ENCODE measurements around the gene CAPG.
"Not testable (repeated sequence)": the region's sequence is repeated elsewhere in the genome, so short reads cannot be mapped to it uniquely, and the experiment has no call there.

Gene CAPG

DNA sequence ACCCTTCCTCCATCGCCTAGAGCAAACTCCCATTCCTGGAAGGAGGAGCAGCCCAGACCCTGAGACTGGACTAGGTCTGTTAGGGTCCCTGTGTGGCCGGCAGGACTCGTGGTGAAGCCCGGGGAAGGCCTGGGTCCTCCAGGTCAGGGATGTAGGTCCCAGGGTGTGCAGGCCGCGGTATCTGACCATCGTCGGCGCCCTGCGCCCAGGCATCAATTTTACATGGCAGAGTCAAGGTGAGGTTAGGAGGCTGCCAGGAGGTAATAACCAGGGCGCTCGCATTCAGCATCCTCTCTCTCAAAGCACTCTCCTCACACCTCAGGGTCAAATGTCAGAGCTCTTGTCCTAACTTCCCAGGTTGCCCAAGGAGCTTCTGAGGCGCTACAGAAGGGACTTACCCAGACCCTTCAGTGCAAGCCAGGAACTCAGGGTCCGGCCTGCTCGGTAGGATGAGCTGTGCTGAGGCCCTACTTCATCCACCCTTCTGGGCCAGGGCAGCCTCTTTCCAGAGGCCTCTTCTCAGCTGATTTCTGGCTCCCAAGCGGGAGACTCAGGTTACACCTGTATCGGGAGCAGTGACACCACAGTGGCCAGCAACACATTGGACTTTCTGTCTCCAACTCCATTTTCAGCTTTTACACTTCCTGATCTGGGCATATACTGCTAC lies 9.0 kb upstream of the CAPG start:
- DNase-seq: no peak

DNA sequence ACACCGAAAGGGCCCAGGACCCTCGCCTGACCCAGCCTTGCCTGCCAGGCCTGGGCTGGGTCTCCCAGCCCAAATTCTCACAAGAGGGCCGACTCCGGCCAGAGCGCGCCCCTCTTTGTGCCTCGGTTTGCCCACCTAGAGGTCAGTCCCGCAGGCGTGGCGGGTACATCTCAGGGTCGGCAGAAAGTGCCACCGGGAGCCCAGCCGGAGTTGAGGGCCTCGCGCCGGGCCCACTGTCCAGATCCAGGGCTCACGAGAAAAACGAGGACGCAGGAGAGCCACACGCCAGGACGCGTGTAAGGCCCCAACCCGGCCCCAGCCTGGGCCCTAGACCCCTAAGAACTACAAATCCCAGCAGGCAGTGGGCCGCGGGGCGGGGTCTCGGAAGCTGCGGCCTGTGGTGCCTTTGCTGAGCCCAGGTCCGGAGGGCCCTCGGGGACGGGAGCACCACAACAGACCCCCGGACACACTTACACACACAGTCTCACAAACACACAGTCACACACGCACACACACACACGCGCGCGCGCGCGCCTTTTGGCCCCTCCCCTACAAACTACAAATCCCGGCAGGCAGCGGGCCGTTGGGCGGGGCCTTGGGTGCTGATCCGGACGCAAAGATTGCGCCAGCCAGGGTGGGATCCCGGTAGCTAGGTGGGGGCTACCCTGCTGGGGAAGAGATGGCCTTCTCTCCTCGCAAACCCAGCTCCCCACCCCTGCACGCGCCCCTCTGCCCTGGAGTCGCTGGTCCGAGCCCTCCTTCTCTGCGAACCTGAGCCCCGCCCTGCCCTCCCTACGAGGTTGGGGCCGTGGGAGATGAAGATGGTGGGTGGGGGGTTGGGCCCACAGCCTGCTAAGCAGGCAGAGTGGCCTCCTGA lies 8.2 kb upstream of the CAPG start, which contains the start of gene SH2D6:
TSS of gene SH2D6 (plus strand) at position 583 of the 877 bp plus-strand sequence. CDS start 10,752 bp downstream, outside the sequence.
- DNase-seq: peak; percentile 66

DNA sequence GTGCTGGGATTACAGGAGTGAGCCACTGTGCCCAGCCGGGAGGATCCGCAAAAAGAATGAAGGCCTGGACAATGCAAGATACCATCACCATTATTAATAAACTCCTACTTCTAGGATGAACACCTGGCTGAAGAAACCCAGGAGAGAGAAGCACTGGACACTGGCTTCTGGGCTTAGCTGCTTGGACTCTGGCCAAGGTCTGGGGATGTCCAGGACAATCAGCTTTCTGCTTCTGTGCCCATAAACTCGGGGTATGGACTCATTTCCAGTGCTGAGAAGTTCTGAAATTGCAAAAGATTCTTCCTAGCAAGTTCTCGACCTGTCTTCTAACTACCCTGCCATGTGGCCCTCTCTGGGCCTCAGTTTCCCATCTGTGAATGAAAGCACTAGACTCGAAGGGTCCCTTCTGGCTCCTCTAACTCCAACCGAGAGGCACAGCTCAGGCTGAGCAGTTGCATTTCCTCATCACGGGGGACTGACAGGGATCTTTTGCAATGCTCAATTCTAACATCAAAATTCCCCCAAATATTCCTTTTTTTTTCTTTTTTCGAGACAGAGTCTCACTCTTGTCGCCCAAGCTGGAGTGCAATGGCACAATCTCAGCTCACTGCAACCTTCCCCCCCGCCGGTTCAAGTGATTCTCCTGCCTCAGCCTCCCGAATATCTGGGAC lies 5.9 kb upstream of the CAPG start:
- DNase-seq: no peak

DNA sequence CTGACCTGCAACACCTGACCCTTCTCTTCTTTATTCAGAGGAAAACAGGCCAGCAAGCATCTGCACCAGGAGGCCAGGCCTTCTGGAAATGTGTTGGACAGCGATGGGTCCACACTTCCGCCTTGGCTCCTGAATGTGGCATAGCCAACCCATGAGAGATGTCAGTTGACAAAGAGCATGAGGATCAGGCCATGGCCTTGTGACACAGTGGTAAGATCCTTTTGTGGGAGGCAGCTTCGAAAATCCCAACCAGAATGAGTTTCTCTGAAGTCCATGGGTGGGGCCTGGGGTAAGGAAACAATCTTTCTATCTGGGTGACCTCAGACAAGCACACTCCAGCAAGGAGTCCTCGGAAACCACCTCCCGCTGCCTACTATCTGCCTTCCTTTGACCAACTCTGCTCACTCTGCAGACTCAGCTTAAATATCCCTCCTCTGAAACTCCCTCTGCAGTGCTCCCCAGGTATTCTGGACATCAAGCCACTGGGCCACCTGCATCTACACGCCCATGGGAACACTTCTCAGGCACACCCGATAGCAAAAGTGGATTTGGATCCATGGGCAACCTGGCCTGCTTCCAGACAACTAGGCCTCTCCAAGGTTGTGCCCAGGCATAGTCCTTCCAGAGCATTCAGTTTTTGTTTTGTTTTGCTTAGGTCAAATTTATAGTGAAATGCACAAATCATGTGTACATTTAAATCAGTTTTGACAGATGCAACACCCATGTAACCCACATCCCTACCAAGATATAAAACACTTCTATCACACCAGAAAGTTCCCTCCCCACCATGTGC lies 4.8 kb upstream of the CAPG start:
- no peak for DNase-seq

DNA sequence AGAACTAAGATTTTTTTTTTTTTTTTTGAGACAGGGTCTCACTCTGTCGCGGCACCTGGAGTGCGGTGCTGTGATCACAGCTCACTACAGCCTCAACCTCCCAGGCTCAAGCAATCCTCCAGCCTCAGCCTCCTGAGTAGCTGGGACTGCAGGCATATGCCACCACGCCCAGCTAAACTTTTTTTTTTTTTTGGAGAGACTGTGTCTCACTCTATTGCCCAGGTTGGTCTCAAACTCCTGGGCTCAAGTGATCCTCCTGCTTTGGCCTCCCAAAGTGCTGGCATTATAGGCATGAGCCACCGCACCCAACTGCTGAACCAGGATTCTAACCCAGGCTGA lies 4.2 kb upstream of the CAPG start:
- DNase-seq: not testable (repeated sequence)

DNA sequence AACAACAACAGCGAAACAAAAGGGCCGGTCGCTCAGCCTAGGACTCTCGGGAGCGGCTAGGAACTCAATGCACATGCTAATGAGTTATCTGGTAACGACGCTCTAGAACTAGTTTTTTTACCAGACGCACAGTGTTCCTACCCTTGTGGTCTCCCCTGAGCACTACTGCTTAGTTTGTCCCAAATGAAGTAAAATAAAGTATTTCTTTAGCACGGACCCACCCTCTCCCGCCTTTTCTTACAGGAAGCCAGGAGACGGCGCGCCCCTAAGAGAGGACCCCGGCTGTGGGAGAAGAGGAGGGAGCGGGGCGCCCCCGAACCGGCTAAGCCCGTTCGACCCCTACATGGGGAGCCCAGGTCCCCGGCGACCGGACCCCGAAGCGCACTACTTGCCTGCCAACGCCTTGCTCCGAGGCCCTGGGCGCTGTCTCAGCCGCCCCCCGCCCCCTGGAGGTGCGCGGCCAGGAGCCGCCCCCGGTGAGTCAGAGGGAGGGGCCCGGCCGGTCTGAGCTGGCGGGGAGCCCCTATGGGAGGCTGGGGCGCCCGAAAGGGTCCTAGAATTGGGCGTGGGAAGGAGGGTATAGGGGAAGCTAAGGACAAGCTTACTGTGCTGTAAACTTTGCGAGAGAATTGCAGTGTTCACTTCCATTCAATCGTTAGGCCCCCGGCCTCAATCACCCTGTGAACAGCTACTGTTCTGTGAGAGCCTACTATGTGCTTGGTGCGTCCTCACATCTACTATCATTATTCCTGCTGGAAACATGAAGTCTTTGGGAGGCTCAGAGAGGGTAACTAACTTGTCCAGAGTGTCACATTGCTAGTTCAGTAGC lies 3.6 kb upstream of the CAPG start:
- peak; percentile 16 for DNase-seq

DNA sequence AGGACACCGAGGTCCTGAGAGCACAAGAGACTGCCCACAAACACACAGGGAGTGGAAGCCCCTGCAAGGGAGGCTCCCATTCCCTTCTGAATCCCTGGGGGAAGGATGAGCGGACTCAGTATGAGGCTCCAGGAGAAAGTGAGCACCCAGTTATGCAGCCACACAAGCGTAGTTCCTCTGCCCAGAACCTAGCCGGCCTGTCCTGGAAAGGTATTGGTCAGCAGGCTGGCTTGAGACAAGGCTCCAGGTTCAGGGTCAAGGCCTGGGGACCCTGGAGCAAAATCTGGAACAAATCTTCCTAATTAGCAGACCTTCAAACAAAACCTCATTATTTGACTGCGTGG lies 1.2 kb upstream of the CAPG start:
- DNase-seq: no peak

DNA sequence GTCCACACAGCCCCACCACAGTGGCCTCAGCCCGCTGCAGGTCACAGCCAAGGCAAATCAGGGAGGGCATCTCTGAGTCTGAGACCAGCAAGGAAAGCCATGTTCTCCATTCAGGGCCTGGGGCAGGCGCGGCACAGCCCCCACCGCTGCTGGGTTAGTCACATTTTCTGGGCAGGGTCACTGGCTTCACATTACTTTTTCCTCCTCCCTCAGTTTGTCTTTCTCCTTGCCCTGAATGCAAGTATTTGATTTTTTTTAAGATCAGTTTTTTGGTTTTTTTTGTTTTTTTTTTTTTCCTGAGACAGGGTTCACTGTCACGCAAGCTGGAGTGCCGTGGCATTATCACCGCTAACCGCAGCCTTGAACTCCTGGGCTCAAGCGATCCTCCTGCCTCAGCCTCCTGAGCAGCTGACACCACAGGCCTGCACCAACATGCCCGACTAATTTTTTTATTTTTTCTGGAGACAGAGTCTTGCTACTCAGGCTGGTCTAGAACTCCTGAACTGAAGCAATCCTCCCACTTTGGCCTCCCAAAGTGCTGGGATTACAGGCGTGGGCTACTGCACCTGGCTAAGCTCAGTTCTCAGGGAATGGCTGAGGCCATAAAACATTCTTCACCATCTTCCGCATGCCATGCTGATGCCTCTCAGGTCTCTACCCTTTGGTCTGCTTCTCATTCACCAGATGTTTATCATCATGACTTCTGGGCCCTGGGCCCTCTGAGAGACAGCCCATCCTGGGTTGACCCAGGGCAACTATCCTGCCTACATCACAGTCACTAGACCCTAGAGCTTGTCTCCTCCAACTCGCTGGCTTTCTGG lies 628 bp upstream of the CAPG start:
- DNase-seq: no peak

DNA sequence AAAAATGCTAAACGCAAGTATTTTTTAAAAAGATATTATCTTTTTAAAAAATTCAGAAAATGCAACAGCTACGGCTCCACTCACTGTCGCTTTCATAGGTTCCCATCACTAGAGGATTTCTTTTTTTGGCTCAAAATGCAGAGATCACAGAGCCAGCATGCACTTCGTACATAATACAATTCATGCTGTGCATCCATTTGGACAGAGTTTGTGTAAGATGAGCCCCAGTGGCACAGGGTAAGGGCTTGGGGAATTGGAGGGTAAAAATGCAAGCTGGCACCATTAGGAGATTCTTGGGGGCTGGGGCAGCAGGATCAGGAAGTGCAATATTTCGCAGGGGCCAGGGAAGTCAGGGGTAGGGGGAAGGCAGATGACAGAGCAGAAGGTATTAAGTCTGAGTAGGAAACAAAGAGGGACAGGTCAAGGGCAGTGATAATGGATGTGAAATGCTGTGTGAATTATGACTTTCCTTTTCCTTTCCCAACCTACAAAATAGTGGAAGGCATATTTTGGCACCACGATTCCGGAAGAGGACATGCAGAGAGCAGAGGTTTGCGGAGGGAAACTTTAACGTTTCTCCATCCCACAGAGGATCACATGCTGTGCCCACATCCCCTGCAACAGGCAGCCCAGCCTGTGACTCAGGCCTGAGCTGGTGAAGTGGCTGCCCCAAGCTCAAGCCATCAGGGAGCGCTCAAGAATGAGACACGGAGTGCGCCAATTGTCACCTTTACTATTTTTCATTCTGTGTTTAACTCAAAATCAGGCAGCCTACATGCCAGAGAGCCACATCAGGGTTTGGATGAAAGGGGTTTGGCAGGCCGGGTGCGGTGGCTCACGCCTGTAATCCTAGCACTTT lies 4.7 kb downstream of the CAPG start:
- peak; percentile 16 for DNase-seq

DNA sequence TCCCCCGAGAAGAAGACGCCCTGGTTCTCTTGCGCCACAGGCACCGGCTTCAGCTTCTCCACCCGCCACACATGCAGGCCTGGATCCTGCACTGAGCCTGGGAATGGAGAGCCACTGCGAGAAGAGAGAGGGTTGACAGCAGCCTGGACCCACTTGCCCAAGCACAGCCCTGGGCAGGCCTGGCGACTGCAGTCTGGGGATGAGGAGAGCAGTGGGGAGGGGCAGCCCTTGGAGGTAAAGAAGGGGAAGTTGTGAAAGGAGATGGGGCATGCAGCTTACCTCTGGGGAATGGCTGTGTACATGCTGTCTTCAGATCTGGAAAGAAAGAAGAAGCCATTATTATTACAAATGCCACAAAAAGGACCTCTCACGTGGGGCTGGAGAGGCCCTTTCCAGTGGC lies 8.3 kb downstream of the CAPG start:
- no peak for DNase-seq

DNA sequence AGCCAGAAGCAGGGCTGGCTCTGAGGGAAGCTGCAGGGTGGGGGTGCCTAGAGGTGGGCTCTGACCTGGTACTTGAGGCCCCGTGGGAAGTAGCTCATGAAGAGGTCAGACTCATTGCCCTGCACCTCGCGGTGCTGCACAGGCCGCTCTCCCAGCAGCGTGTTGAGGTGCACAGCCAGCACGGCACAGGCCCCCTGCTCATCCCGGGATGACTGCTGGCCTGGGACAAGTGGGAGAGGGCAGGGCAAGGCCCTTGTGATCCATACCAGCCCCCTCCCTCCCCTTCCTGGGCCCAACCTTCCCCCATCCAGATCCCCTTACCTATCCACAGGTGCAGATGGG lies 8.7 kb downstream of the CAPG start:
- DNase-seq: no peak

DNA sequence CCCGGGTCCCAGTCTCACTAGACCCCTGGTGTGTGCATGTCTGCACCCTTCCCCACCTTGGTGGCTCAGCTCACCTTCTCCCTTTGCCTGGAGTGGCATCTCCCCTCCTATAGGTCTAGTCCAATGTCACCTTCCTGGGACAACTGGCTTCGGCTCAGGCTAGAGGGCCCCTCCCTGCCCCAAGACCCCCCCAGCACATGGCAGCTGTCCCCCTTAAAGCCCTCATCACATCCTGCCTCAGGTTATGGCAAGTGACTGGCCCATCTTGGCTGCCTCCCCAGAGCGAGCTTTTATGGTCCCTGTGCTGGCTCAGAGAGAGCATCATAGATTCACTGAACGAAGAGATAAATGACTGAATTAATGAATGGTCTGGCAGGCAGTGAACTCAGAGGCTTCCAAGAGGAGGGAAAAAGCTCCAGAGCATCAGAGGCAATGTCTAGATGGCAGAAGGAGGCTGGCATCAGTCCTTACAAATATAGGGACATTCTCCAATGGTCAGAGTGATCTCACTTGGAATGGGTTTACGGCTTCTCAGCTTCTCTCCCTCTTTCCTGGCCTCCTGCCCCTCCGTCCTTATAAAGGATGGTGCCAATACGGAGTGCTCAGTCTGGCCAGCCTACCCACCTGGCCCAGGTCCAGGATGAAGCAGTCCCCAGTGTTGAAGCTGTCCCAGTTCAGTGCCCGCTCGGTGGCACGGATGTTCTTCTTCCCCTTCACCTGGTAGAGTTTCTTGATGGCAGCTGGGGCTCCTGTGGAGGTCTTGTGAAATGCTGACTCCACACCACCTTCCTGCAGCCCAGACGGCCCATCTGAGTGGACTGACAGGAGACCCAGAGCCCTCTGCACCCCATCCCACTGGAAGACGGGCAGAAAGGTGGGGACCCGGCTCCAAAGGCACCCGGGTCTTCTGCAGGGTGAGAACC lies 9.4 kb downstream of the CAPG start:
- DNase-seq: no peak

DNA sequence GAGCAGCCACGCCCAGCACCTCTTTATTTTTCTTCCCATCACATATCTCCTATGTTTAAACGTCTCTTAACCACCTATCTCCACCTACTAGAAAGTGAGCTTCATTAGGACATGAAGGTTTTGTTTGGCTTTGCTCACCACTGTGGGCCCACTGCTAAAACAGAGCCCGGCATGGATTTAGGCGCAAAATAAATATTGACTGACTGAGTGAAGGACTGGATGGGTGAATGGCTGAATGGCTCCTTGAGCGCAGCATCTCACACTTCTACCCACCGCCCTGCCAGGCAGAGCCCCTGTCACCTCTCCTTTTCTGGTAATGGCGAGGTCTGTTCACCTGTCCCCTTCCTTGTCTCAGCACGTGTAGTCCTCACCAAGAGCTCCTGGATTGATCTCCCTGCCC lies 10.1 kb downstream of the CAPG start:
- DNase-seq: no peak

DNA sequence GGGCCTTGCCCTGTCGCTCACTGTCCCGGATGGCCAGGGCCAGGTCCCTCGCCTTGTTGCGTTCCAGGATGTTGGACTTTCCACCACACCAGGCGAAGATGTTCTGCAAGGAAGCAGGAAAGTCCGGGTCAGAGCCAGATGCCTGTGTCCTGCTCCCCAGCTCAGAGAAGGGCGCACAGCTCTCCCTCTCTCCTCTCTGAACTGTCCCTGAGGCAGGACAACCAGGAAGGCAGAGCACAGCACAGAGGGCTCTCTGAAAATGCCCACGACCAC lies 11.0 kb downstream of the CAPG start:
- no peak for DNase-seq

DNA sequence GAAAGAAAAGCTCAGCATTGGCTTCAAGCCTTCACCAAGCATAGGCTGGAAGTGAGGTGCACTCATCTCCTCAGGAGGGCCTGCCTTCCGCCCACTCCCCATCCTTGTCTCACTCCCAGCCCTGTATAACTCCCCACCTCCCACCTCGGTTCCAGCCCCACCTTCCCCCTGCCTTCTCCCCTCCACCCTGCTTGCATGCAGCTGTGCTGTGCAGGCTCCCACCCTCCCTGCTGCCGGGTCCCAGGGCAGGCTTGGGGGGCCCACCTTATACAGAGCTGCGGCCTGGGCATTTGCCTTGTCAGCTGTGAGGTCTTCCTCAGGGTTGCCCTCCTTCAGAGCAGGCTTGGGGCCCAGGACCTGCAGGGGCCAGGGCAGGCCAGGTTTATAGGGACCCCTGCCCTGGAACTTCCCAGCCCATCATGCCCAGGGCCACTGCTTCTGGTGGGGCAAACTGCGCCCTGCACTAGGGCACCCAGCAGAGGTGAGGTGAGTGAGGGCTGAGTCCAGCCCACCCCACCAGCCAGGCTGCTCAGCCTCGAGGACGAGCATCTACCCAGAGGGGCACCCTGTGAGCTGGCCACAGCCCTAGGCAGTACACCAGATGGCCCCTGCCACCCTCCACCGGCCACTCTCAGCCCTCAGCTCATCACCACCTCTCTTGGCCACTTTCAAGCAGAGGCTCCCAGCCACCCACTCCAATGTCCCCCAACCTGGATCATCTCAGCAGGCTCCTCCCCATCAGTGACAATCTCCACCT lies 11.6 kb downstream of the CAPG start:
- no peak for DNase-seq

DNA sequence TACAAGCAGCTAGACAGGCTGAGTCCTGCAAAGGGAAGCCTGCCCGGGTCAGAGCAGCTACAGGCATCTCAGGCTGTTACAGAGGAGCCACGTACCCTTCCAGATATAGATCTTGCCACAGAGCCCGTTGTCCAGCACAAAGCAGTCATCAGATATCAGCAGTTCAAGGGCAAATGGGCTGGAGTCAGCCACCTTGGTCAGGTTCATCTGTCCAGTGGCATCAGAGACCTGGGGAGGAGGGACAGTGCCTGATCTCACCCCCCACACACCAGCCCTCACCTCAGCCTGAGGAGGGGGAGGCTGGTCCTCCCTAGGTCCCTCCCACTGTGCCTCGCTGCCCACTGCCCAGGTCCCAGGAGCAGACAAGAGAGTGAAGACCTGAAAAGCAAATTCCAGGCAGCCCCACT lies 12.2 kb downstream of the CAPG start:
- DNase-seq: no peak

DNA sequence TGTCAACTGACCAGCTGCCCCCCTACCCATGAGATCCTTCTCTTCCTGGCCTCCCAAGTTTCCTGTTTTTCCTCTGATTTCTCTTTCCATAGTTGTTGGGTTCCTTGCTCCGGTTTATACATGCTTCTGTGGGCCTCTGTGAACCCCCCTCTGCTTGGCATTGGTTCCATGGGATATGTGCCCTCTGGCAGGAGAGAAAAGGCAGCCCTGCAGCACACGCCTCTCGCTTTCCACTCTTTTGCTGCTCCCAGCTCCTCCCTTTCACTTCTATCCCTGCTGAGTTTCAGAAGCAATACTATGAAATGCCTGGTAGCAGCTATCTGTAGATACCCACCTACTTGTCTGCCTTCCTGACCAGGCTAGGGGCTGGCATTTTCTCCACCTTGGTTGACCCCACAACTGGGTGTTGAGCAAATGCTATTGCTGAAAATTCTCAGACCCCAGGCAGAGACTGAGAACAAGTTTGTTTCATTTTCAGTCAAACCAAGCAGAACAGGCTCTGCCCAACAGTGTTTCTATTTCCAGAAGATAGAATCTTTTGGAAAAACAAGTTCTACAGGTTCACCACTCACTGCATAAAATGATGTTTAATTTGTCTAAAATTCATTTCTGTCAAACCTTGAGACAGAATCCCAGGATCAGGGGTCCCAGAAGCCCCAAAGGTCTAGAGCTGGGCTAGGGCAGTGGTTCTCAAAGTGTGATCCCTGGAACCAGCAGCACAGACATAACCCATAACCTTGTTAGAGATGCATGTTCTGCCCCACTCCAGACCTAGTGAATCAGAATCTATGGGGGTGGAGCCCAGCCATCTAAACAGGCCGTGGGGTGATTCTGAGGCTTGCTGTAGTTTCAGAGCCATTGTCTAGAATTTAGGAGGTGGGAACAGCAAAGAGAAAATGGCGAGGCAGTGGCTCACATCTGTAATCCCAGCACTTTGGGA lies 13.4 kb downstream of the CAPG start:
- no peak for DNase-seq
